ENCODE data around the gene C6orf132. TPM values are rescaled to one million over a fixed set of nuclear protein-coding genes. Genes with fewer than 3 reads are reported as not detected.
"Not testable (repeated sequence)": the region's sequence is repeated elsewhere in the genome, so short reads cannot be mapped to it uniquely, and the experiment has no call there.

Gene C6orf132
- total RNA-seq, 1 donor from 2014 or later, result 1.3 TPM

DNA sequence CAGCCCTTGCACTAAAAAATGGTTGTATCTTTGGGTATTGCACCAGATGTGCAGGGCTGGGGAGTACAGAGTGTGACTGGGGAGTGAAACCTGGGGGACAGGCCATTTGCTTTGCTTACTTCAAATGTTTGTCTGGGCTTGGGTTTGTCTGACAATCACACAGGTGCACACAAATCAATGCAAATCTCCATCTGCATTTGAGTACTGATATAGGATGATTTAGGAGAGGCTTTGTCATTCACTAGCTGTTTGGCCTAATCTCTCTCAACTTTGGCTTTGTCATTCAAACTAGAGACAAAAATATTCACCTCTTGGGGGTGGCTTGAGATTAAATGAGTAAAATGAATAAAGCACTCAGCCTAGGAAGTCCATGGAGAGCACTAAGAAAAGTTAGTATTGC lies 34.6 kb upstream of the C6orf132 start:
- H3K4me1 ChIP-seq, result no peaks in the 10 kb centered on the region
- no peak overlapping the region for H3K4me3 ChIP-seq
- DNase-seq (ENCODE audit: low spot score in 2 of 2), result no peak
- no peaks in the 10 kb centered on the region for H3K27me3 ChIP-seq
- H3K9me3 ChIP-seq, result no peaks in the 10 kb centered on the region
- H3K27ac ChIP-seq, result no peak overlapping the region
- no peaks in the 10 kb centered on the region for H3K36me3 ChIP-seq
- intact Hi-C loops (cut with DNase I), result no loop called here
- TF ChIP-seq, protein P1, sequence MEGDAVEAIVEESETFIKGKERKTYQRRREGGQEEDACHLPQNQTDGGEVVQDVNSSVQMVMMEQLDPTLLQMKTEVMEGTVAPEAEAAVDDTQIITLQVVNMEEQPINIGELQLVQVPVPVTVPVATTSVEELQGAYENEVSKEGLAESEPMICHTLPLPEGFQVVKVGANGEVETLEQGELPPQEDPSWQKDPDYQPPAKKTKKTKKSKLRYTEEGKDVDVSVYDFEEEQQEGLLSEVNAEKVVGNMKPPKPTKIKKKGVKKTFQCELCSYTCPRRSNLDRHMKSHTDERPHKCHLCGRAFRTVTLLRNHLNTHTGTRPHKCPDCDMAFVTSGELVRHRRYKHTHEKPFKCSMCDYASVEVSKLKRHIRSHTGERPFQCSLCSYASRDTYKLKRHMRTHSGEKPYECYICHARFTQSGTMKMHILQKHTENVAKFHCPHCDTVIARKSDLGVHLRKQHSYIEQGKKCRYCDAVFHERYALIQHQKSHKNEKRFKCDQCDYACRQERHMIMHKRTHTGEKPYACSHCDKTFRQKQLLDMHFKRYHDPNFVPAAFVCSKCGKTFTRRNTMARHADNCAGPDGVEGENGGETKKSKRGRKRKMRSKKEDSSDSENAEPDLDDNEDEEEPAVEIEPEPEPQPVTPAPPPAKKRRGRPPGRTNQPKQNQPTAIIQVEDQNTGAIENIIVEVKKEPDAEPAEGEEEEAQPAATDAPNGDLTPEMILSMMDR (IDR thresholded peaks at IDR 0.05), result no peak

DNA sequence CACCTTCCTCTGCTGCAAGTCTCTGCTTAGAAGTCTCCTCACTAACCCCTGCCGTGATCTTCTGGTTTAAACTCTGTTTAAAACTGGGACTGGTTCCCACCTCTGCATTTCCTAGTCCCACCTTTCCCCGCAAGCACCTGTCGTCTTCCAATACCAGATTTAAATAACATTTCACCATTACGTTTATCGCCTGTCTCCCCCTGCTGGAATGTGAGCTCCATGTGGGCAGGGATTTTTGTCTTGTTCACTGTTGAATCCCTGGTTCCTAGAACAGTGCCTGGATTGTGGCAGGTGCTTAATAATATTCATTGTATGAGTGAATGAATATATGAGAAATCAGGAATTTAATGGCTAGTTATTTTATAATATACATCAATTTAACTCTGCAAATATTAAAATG lies 33.4 kb upstream of the C6orf132 start:
- Histone ChIP-seq H3K4me1 (no peaks in the 10 kb centered on the region), H3K27ac (no peak overlapping the region), H3K9me3 (no peaks in the 10 kb centered on the region), H3K4me3 (no peak overlapping the region), H3K36me3 (no peaks in the 10 kb centered on the region), H3K27me3 (no peaks in the 10 kb centered on the region)
- no peak for DNase-seq (ENCODE audit: low spot score in 2 of 2)
- TF ChIP-seq, protein P1 (IDR thresholded peaks at IDR 0.05), result no peak
- intact Hi-C loops (cut with DNase I), result no loop called here

DNA sequence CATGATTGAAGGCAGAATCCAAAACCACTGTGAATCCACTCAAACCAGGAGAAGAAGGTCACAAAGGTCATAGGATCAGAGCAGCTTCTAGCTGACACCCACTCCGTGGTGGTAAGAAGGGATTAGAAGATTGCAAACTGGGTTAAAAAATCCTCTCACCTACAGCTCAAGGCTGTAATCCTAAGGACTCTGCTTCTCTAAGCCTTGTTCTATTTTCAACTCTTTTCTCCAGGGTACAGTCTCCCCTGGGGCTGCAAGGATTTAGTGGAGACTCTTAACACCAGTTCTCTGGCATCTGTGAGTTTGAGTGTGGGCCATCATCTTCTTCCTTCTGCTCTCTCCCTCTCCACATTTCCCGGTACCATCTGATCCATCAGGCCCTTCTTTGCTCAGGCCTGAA lies 30.7 kb upstream of the C6orf132 start, which contains the start of gene GUCA1A:
TSS of gene GUCA1A (plus strand) at position 264 of the 400 bp plus-strand sequence. CDS start 250 bp downstream, outside the sequence.
- DNase-seq (ENCODE audit: low spot score in 2 of 2), result no peak
- Histone ChIP-seq H3K4me3 (no peak within 1 kb of the TSS), H3K27ac (no peak within 1 kb of the TSS), H3K9me3 (no peaks in the 10 kb centered on the region), H3K36me3 (no peaks in the 10 kb centered on the region), H3K27me3 (no peaks in the 10 kb centered on the region), H3K4me1 (no peaks in the 10 kb centered on the region)
- intact Hi-C loops (cut with DNase I), result no loop called here
- TF ChIP-seq, protein P1 (IDR thresholded peaks at IDR 0.05), result no peak

DNA sequence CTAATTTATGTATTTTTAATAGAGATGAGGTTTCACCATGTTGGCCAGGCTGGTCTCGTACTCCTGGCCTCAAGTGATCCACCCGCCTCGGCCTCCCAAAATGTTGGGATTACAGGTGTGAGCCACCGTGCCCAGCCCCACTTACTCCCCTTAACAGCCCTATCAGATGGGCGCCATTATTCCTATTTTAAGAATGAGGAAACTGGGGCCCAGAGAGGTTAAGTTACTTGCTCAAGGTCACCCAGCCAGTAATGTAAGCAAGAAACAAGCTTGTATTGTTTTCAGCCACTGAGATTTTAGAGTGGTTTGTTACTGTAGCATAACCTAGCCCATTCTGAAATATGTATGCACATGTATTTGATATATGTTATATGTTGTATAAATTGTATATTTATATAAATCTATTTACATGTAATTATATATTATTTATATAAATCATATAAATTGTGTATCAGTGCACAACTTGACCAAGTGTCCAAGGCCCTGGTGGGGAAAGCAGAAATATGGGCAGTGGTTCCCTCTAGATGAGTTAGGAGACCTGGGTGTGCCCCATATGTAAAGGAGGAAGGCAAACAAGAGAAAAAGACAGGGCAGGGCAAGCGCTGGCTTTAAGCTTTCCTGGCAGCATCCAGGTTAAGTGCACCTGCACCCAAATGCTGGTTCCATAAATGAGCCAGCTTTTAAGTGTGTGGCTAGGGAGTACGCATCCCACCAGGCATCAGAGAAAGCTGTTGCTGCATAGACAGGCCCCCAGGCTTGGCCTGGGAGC lies 29.6 kb upstream of the C6orf132 start:
- intact Hi-C loops (cut with DNase I), result no loop called here
- Histone ChIP-seq H3K36me3 (no peaks in the 10 kb centered on the region), H3K27ac (no peak overlapping the region), H3K4me3 (no peak overlapping the region), H3K27me3 (no peaks in the 10 kb centered on the region), H3K9me3 (no peaks in the 10 kb centered on the region), H3K4me1 (no peaks in the 10 kb centered on the region)
- TF ChIP-seq, protein P1 (IDR thresholded peaks at IDR 0.05), result no peak
- DNase-seq (ENCODE audit: low spot score in 2 of 2), result no peak

DNA sequence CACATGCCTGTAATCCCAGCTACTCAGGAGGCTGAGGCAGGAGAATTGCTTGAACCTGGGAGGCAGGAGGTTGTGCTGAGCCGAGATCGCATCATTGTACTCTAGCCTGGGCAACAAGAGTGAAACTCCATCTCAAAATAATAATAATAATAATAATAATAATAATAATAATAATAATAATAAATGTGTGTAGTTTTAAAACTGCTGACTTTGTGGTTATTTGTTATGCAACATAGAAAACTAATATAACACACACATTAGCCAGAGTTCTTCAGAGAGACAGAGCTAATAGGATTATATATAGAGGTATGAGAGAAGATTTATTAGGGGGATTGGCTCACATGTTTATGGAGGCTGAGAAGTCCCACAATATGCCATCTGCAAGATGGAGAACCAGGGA lies 27.4 kb upstream of the C6orf132 start:
- DNase-seq (ENCODE audit: low spot score in 2 of 2); H3K9me3 ChIP-seq; H3K4me3 ChIP-seq; H3K36me3 ChIP-seq; H3K27ac ChIP-seq; H3K4me1 ChIP-seq; intact Hi-C loops (cut with DNase I); H3K27me3 ChIP-seq: not testable (repeated sequence)

DNA sequence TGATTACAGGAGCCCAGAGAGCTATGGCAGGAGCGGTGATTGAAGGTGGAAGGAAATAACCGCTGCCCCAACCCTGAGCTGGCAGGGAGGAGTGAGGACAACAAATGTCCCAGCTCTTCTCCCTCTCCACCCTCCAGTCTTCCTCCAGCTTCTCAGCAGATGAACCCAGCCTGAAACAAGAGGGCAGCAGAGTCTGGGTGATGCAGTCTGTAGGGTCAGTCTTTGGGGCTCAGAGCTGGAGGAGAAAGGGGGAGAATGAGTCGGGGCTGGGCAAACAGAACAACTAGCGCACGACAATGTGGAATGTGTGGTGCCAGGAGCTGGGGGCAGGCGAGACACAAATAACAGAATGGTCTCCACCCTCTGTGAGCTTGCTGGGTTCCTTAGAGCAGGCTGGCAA lies 26.2 kb upstream of the C6orf132 start:
- no peaks in the 10 kb centered on the region for H3K4me1 ChIP-seq
- TF ChIP-seq, protein P1 (IDR thresholded peaks at IDR 0.05), result no peak
- intact Hi-C loops (cut with DNase I), result no loop called here

More for the DNA sequence above, 26.2 kb upstream of the C6orf132 start:
- no peaks in the 10 kb centered on the region for H3K9me3 ChIP-seq
- H3K4me3 ChIP-seq, result no peak overlapping the region
- H3K36me3 ChIP-seq, result no peaks in the 10 kb centered on the region
- DNase-seq (ENCODE audit: low spot score in 2 of 2), result no peak
- H3K27ac ChIP-seq, result no peak overlapping the region
- no peaks in the 10 kb centered on the region for H3K27me3 ChIP-seq
